Measurements from ENCODE around the gene MAGI1. TPM values are rescaled to one million over a fixed set of nuclear protein-coding genes. Genes with fewer than 3 reads are reported as not detected.

MAGI1 gene
- total RNA-seq, 4 donors from 2014 or later = 7.6 to 42.9 (median 37.0) TPM

- intact Hi-C loops (cut with DNase I; ENCODE audit: low total_unique reads) = no loop called here
- Histone ChIP-seq H3K27me3 (no peaks in the 10 kb centered on the region), H3K27ac (no peak overlapping the region), H3K4me3 (no peak overlapping the region), H3K36me3 (no peaks in the 10 kb centered on the region), H3K4me1 (peaks cover 0 to 5% of the 10 kb centered on the region in 2 donors), H3K9me3 (no peaks in the 10 kb centered on the region)
- no peak for TF ChIP-seq POLR2A (IDR thresholded peaks at IDR 0.05)
- no peak for TF ChIP-seq CTCF (IDR thresholded peaks at IDR 0.05)
- DNase-seq = no peak
These were observed 204.8 kb downstream of the MAGI1 start for GRCh38 chr3:65833761-65834505.

GRCh38 chr3:65831733-65832425 is 206.8 kb downstream of the MAGI1 start:
- TF ChIP-seq CTCF (IDR thresholded peaks at IDR 0.05) = no peak
- no peak for TF ChIP-seq POLR2A (IDR thresholded peaks at IDR 0.05)
- intact Hi-C loops (cut with DNase I; ENCODE audit: low total_unique reads) = no loop called here
- Histone ChIP-seq H3K36me3 (no peaks in the 10 kb centered on the region), H3K27ac (no peak overlapping the region), H3K4me1 (peaks cover 0 to 5% of the 10 kb centered on the region in 2 donors), H3K9me3 (no peaks in the 10 kb centered on the region), H3K4me3 (no peak overlapping the region), H3K27me3 (no peaks in the 10 kb centered on the region)
- no peak for DNase-seq

- Histone ChIP-seq H3K27me3 (no peaks in the 10 kb centered on the region), H3K36me3 (no peaks in the 10 kb centered on the region), H3K4me1 (peaks cover 0 to 5% of the 10 kb centered on the region in 2 donors), H3K9me3 (no peaks in the 10 kb centered on the region), H3K27ac (no peak overlapping the region), H3K4me3 (no peak overlapping the region)
- no peak for DNase-seq
- intact Hi-C loops (cut with DNase I; ENCODE audit: low total_unique reads) = no loop called here
- TF ChIP-seq POLR2A (IDR thresholded peaks at IDR 0.05) (no peak), CTCF (IDR thresholded peaks at IDR 0.05) (no peak)
These were observed 207.6 kb downstream of the MAGI1 start for GRCh38 chr3:65830948-65831732.

GRCh38 chr3:65829228-65829627 is 209.5 kb downstream of the MAGI1 start:
- no peaks in the 10 kb centered on the region for H3K9me3 ChIP-seq
- H3K4me1 ChIP-seq = peaks cover 0 to 5% of the 10 kb centered on the region in 2 donors
- TF ChIP-seq POLR2A (IDR thresholded peaks at IDR 0.05) (no peak), CTCF (IDR thresholded peaks at IDR 0.05) (no peak)
- no peak overlapping the region for H3K4me3 ChIP-seq
- no peak for DNase-seq
- H3K36me3 ChIP-seq = no peaks in the 10 kb centered on the region
- intact Hi-C loops (cut with DNase I; ENCODE audit: low total_unique reads) = no loop called here
- H3K27me3 ChIP-seq = no peaks in the 10 kb centered on the region
- no peak overlapping the region for H3K27ac ChIP-seq

Data from uterus (tissue), 4 donors.